Fibroblast of the aortic adventitia (primary cell): ENCODE measurements around the gene SLAIN1. TPM values are rescaled to one million over a fixed set of nuclear protein-coding genes. Genes with fewer than 3 reads are reported as not detected.
A peak's percentile ranks its signal among the peaks of the same experiment; 100 is the strongest.

ENCODE experiments used
- DNase-seq: peaks from one replicate; pipeline ENCODE4 v3.0.0-alpha.2; 2010; ENCODE audit warnings: low read depth
- H3K4me3 ChIP-seq: 2 replicates; pipeline ENCODE4 v1.5.1; 2011; ENCODE audit warnings: low read depth, mild to moderate bottlenecking, control low read depth, low read length, moderate library complexity
- CTCF ChIP-seq: IDR thresholded peaks from 2 replicates; pipeline ENCODE4 v1.5.1; 2011; ENCODE audit warnings: mild to moderate bottlenecking, low read length, control low read depth, inconsistent platforms; ENCODE audit not compliant: insufficient read depth
- total RNA-seq: library from RNA; depleted of rRNA; stranded (reverse); fragments of >200 nt; gene quantifications from 2 replicates; pipeline ENCODE4 v1.2.3, GENCODE V29; 2012; ENCODE audit warnings: low replicate concordance

Gene SLAIN1
- total RNA-seq, 1 donor: 0.72 TPM

GRCh38 chr13:77774181-77774580 lies 76.7 kb downstream of the SLAIN1 start:
- H3K4me3 ChIP-seq: no peak overlapping the region
- DNase-seq: no peak
- TF ChIP-seq CTCF: no peak

- no peak overlapping the region for H3K4me3 ChIP-seq
- no peak for DNase-seq
- no peak for TF ChIP-seq CTCF
Observed at GRCh38 chr13:77776704-77777103, 79.2 kb downstream of the SLAIN1 start.

- H3K4me3 ChIP-seq: no peak overlapping the region
- peak; percentile 62 for TF ChIP-seq CTCF
- peak; percentile 92 for DNase-seq
Observed at GRCh38 chr13:77779552-77780272, 82.2 kb downstream of the SLAIN1 start.

GRCh38 chr13:77781808-77782207 lies 84.3 kb downstream of the SLAIN1 start:
- no peak for TF ChIP-seq CTCF
- H3K4me3 ChIP-seq: no peak overlapping the region
- no peak for DNase-seq

GRCh38 chr13:77784515-77784914 lies 87.0 kb downstream of the SLAIN1 start:
- no peak overlapping the region for H3K4me3 ChIP-seq
- TF ChIP-seq CTCF: no peak
- no peak for DNase-seq

GRCh38 chr13:77786695-77787287 lies 89.3 kb downstream of the SLAIN1 start:
- no peak overlapping the region for H3K4me3 ChIP-seq
- peak; percentile 66 for DNase-seq
- TF ChIP-seq CTCF: no peak
